ENCODE results near the gene DNAJC5G. TPM values are rescaled to one million over a fixed set of nuclear protein-coding genes. Genes with fewer than 3 reads are reported as not detected.
"Not testable (repeated sequence)": the region's sequence is repeated elsewhere in the genome, so short reads cannot be mapped to it uniquely, and the experiment has no call there.

DNAJC5G gene
- total RNA-seq, 1 experiment from 2014 or later: not detected

DNA sequence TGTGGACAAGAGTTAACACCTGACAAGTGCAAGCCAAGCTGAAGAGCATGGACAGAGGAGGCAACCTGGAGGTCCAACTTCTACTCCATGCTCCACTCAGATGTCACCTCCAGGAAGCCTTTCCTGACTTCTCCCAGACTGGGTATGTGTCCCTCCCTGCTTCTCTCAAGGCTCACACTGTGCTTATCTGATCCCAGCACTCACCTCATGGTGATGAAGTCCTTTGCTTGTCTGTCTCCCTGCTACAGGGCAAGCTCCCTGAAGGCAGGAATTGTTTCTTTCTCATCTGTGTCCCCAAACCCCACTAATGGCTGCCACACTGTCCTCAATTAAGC, 9.7 kb upstream of the DNAJC5G start:
- peaks cover 19% of the 10 kb centered on the region for H3K4me1 ChIP-seq (ENCODE audit: low read length)
- no peak overlapping the region for H3K4me3 ChIP-seq (ENCODE audit: low read length)
- no peak overlapping the region for H3K9ac ChIP-seq (ENCODE audit: low read length)
- H2AFZ ChIP-seq (ENCODE audit: low read length): no peak overlapping the region
- H3K9me3 ChIP-seq (ENCODE audit: low read length): no peaks in the 10 kb centered on the region
- 0 out of 2 replicates have a peak, but pooled peaks cover 2% of the 10 kb centered on the region for H3K27me3 ChIP-seq (ENCODE audit: low read length)
- H3K36me3 ChIP-seq (ENCODE audit: insufficient read depth, low read length): no peaks in the 10 kb centered on the region
- H3K4me2 ChIP-seq (ENCODE audit: low read depth, low read length, poor library complexity, severe bottlenecking): no peak overlapping the region
- no peaks in the 10 kb centered on the region for H3K79me2 ChIP-seq (ENCODE audit: low read length)
- no peak for DNase-seq
- H3K27ac ChIP-seq (ENCODE audit: low read length): no peak overlapping the region
- H3K9me2 ChIP-seq (replicated peaks; ENCODE audit: insufficient read depth, low read length): no peaks in the 10 kb centered on the region
- peaks cover 5% of the 10 kb centered on the region; the same call in 1 of the 2 replicates for H4K20me1 ChIP-seq (ENCODE audit: insufficient read depth, low read depth, low read length)

- not testable (repeated sequence) for H3K9me3 ChIP-seq (ENCODE audit: low read length); H3K4me1 ChIP-seq (ENCODE audit: low read length); H3K36me3 ChIP-seq (ENCODE audit: insufficient read depth, low read length); H3K79me2 ChIP-seq (ENCODE audit: low read length); H3K4me3 ChIP-seq (ENCODE audit: low read length); H3K27ac ChIP-seq (ENCODE audit: low read length); H3K9ac ChIP-seq (ENCODE audit: low read length); DNase-seq; H2AFZ ChIP-seq (ENCODE audit: low read length); H4K20me1 ChIP-seq (ENCODE audit: insufficient read depth, low read depth, low read length); H3K27me3 ChIP-seq (ENCODE audit: low read length); H3K9me2 ChIP-seq (replicated peaks; ENCODE audit: insufficient read depth, low read length); H3K4me2 ChIP-seq (ENCODE audit: low read depth, low read length, poor library complexity, severe bottlenecking)
Measured at GRCh38 chr2:27268296-27268695, 6.9 kb upstream of the DNAJC5G start.

DNA sequence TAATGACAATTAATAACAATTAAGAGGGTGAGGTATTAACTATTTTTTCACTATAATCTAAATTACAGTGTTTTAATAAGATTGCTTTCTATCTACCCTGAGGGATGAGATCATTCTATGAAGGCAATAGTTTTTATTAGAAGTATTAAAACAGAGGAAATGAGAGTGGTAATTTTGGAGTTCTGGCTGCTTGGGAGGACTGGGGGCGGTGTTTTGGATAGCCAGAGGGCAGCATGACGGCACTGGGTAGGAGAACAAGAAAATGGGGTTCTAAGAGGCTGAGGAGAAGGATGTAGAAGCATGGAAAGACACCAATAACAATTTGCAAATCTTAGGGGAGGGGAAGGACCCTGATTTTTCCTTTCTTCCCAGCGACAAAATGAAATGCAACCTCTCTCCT, 5.1 kb upstream of the DNAJC5G start:
- no peaks in the 10 kb centered on the region for H3K9me3 ChIP-seq (ENCODE audit: low read length)
- H4K20me1 ChIP-seq (ENCODE audit: insufficient read depth, low read depth, low read length): no peaks in the 10 kb centered on the region
- no peak overlapping the region for H2AFZ ChIP-seq (ENCODE audit: low read length)
- no peak for DNase-seq
- H3K27ac ChIP-seq (ENCODE audit: low read length): no peak overlapping the region
- no peak overlapping the region for H3K4me3 ChIP-seq (ENCODE audit: low read length)
- no peak overlapping the region for H3K9ac ChIP-seq (ENCODE audit: low read length)
- no peaks in the 10 kb centered on the region; the same call in 1 of the 2 replicates for H3K4me1 ChIP-seq (ENCODE audit: low read length)
- no peaks in the 10 kb centered on the region for H3K79me2 ChIP-seq (ENCODE audit: low read length)
- H3K27me3 ChIP-seq (ENCODE audit: low read length): no peaks in the 10 kb centered on the region; the same call in 1 of the 2 replicates
- H3K36me3 ChIP-seq (ENCODE audit: insufficient read depth, low read length): no peaks in the 10 kb centered on the region
- no peaks in the 10 kb centered on the region for H3K9me2 ChIP-seq (replicated peaks; ENCODE audit: insufficient read depth, low read length)
- H3K4me2 ChIP-seq (ENCODE audit: low read depth, low read length, poor library complexity, severe bottlenecking): no peak overlapping the region

GRCh38 chr2:27270670-27271069, 4.6 kb upstream of the DNAJC5G start:
- no peak overlapping the region for H3K4me3 ChIP-seq (ENCODE audit: low read length)
- H3K9ac ChIP-seq (ENCODE audit: low read length): no peak overlapping the region
- H3K9me3 ChIP-seq (ENCODE audit: low read length): no peaks in the 10 kb centered on the region
- H3K9me2 ChIP-seq (replicated peaks; ENCODE audit: insufficient read depth, low read length): no peaks in the 10 kb centered on the region
- no peak overlapping the region for H2AFZ ChIP-seq (ENCODE audit: low read length)
- H4K20me1 ChIP-seq (ENCODE audit: insufficient read depth, low read depth, low read length): no peaks in the 10 kb centered on the region
- H3K4me1 ChIP-seq (ENCODE audit: low read length): no peaks in the 10 kb centered on the region; the same call in 1 of the 2 replicates
- H3K4me2 ChIP-seq (ENCODE audit: low read depth, low read length, poor library complexity, severe bottlenecking): no peak overlapping the region
- DNase-seq: no peak
- no peaks in the 10 kb centered on the region; the same call in 1 of the 2 replicates for H3K27me3 ChIP-seq (ENCODE audit: low read length)
- no peak overlapping the region for H3K27ac ChIP-seq (ENCODE audit: low read length)
- H3K79me2 ChIP-seq (ENCODE audit: low read length): no peaks in the 10 kb centered on the region
- H3K36me3 ChIP-seq (ENCODE audit: insufficient read depth, low read length): no peaks in the 10 kb centered on the region

DNA sequence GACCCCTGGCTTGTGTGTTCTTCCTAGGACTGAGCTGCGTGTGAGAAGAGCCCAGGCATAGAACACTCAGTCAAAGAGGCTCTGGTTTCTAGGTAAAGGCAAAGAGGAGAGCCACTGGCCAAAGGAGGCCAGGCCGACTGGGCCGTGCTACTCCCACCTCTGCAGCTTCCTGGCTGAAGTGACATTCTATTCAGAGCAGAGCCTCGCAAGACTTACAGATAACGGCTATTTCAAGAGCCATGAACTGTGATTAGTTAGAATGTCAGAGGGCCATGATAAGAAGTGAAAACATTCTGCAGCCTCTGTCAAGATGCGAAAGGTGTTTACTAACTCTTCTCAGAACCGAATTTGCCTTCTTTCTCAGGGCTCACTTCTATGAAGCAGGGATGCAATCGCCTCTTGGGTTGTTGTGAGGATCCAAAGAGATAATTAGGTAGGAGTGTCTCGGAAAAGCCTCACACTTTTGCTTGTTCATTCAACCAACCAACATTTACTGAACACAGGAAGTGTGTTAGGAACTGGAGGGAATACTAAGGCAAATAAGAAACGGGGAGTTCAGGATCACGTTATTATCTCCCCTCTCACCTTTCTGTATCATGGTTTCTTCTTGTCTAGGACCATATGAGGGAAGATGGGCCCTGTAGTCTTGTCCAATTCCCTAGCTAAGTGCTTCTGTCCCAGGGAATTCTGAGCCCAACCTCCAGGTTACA, 3.4 kb upstream of the DNAJC5G start:
- H3K27me3 ChIP-seq (ENCODE audit: low read length): no peaks in the 10 kb centered on the region; the same call in 1 of the 2 replicates
- no peaks in the 10 kb centered on the region; the same call in 1 of the 2 replicates for H3K4me1 ChIP-seq (ENCODE audit: low read length)
- no peaks in the 10 kb centered on the region for H3K9me2 ChIP-seq (replicated peaks; ENCODE audit: insufficient read depth, low read length)
- H2AFZ ChIP-seq (ENCODE audit: low read length): no peak overlapping the region
- H3K4me2 ChIP-seq (ENCODE audit: low read depth, low read length, poor library complexity, severe bottlenecking): no peak overlapping the region
- H3K27ac ChIP-seq (ENCODE audit: low read length): no peak overlapping the region
- no peaks in the 10 kb centered on the region for H4K20me1 ChIP-seq (ENCODE audit: insufficient read depth, low read depth, low read length)
- H3K9ac ChIP-seq (ENCODE audit: low read length): no peak overlapping the region
- no peak overlapping the region for H3K4me3 ChIP-seq (ENCODE audit: low read length)
- no peak for DNase-seq
- H3K79me2 ChIP-seq (ENCODE audit: low read length): no peaks in the 10 kb centered on the region
- H3K36me3 ChIP-seq (ENCODE audit: insufficient read depth, low read length): no peaks in the 10 kb centered on the region
- H3K9me3 ChIP-seq (ENCODE audit: low read length): no peaks in the 10 kb centered on the region

DNA sequence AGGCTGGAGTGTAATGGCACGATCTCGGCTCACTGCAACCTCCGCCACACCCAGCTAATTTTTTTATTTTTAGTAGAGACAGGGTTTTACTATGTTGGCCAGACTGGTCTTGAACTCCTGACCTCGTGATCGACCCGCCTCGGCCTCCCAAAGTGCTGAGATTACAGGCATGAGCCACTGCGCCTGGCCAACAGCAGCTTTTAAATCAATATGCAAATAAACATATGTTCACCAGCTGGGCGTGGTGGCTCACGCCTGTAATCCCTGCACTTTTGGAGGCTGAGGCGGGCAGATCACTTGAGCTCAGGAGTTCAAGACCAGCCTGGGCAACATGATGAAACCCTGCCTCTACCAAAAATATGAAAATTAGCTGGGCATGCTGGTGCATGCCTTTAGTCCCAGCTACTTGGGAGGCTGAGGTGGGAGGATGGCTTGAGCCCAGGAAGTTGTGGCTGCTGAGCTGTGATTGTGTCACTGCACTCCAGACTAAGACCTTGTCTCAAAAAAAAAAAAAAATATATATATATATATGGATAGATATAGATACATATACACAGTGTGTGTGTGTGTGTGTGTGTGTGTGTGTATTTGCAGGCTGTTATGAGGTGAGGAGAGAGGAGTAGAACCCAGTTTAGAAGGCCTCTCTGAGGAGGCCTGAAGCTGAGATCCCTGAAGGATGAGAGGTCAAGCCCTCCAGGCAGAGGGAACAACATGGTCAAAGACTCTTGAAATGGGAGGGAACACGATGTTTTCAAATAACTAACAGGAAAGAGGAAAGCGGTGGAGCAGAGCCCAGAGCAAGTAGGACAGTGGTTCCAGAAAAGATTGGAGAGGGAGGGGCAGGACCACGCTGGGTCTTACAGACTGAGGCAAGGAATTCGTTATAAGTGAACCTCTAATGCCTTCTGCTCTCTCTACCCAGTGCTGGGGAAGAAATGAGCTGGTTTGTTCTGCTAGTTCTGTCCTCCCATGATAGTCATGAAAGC, 2.4 kb upstream of the DNAJC5G start:
- not testable (repeated sequence) for DNase-seq; H3K36me3 ChIP-seq (ENCODE audit: insufficient read depth, low read length); H3K27me3 ChIP-seq (ENCODE audit: low read length); H3K9ac ChIP-seq (ENCODE audit: low read length); H3K4me3 ChIP-seq (ENCODE audit: low read length); H2AFZ ChIP-seq (ENCODE audit: low read length); H3K4me1 ChIP-seq (ENCODE audit: low read length); H3K9me2 ChIP-seq (replicated peaks; ENCODE audit: insufficient read depth, low read length); H3K79me2 ChIP-seq (ENCODE audit: low read length); H3K9me3 ChIP-seq (ENCODE audit: low read length); H3K27ac ChIP-seq (ENCODE audit: low read length); H3K4me2 ChIP-seq (ENCODE audit: low read depth, low read length, poor library complexity, severe bottlenecking); H4K20me1 ChIP-seq (ENCODE audit: insufficient read depth, low read depth, low read length)

DNA sequence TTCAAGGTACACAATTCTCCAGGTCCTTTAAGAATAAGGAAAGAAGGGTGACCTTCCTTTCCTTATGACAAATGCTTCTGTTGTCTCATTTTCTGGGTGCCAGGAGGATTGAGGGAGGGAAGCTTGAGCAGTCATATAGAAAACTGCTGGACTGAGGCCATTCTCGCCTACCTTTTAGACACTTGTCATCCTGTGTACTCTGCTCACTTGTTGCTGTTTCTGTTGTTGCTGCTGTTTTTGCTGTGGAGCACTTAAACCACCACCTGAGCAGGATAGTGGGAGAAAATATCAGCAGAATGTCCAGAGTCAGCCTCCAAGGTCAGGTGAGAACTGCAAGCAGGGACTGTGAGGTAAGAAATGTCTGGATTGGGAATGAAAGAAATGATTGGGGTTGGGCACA, 2.8 kb downstream of the DNAJC5G start:
- H3K4me3 ChIP-seq (ENCODE audit: low read length): no peak overlapping the region
- no peaks in the 10 kb centered on the region for H3K9me2 ChIP-seq (replicated peaks; ENCODE audit: insufficient read depth, low read length)
- H3K4me1 ChIP-seq (ENCODE audit: low read length): no peaks in the 10 kb centered on the region
- no peak overlapping the region for H3K27ac ChIP-seq (ENCODE audit: low read length)
- H3K9ac ChIP-seq (ENCODE audit: low read length): no peak overlapping the region
- H3K9me3 ChIP-seq (ENCODE audit: low read length): no peaks in the 10 kb centered on the region
- no peak for DNase-seq
- H3K36me3 ChIP-seq (ENCODE audit: insufficient read depth, low read length): no peaks in the 10 kb centered on the region
- no peaks in the 10 kb centered on the region for H3K79me2 ChIP-seq (ENCODE audit: low read length)
- no peaks in the 10 kb centered on the region for H4K20me1 ChIP-seq (ENCODE audit: insufficient read depth, low read depth, low read length)
- H3K4me2 ChIP-seq (ENCODE audit: low read depth, low read length, poor library complexity, severe bottlenecking): no peak overlapping the region
- H3K27me3 ChIP-seq (ENCODE audit: low read length): no peaks in the 10 kb centered on the region; the same call in 1 of the 2 replicates
- H2AFZ ChIP-seq (ENCODE audit: low read length): no peak overlapping the region

- Histone ChIP-seq H3K79me2 (ENCODE audit: low read length) (no peaks in the 10 kb centered on the region), H3K27ac (ENCODE audit: low read length) (no peak overlapping the region), H3K4me1 (ENCODE audit: low read length) (no peaks in the 10 kb centered on the region), H3K4me3 (ENCODE audit: low read length) (no peak overlapping the region), H3K9me2 (replicated peaks; ENCODE audit: insufficient read depth, low read length) (no peaks in the 10 kb centered on the region), H3K9ac (ENCODE audit: low read length) (no peak overlapping the region), H2AFZ (ENCODE audit: low read length) (no peak overlapping the region), H3K36me3 (ENCODE audit: insufficient read depth, low read length) (no peaks in the 10 kb centered on the region), H4K20me1 (ENCODE audit: insufficient read depth, low read depth, low read length) (no peaks in the 10 kb centered on the region), H3K9me3 (ENCODE audit: low read length) (no peaks in the 10 kb centered on the region), H3K4me2 (ENCODE audit: low read depth, low read length, poor library complexity, severe bottlenecking) (no peak overlapping the region), H3K27me3 (ENCODE audit: low read length) (no peaks in the 10 kb centered on the region; the same call in 1 of the 2 replicates)
- DNase-seq: no peak
Measured at GRCh38 chr2:27280826-27281225, 5.6 kb downstream of the DNAJC5G start.

Measured in Karpas-422 (cell line).